Hepatocyte (in vitro differentiated cells): ENCODE measurements around the gene STK32B. TPM values are rescaled to one million over a fixed set of nuclear protein-coding genes. Genes with fewer than 3 reads are reported as not detected.

Source experiments
- DNase-seq: peaks from one replicate; pipeline ENCODE4 v3.0.0-alpha.2; 2016; ENCODE audit warnings: low spot score
- H2AFZ ChIP-seq: fragments of 200-600 bp; sonication (generic); 2 replicates; pipeline ENCODE4 v1.6.0; 2016; ENCODE audit warnings: antibody characterized with exemption, mild to moderate bottlenecking
- H3K27ac ChIP-seq: fragments of 200-600 bp; sonication (generic); 2 replicates; pipeline ENCODE4 v1.5.1; 2016; ENCODE audit warnings: mild to moderate bottlenecking
- H3K27me3 ChIP-seq: fragments of 200-600 bp; sonication (generic); 2 replicates; pipeline ENCODE4 v1.6.1; 2016
- H3K36me3 ChIP-seq: fragments of 200-600 bp; sonication (generic); replicated peaks from 2 replicates; pipeline ENCODE4 v1.5.1; 2016; ENCODE audit warnings: low read depth; ENCODE audit not compliant: insufficient read depth
- H3K4me1 ChIP-seq: fragments of 200-600 bp; sonication (generic); 2 replicates; pipeline ENCODE4 v1.5.1; 2016; ENCODE audit warnings: mild to moderate bottlenecking, moderate library complexity; ENCODE audit not compliant: insufficient read depth
- H3K4me2 ChIP-seq: fragments of 200-600 bp; sonication (generic); 2 replicates; pipeline ENCODE4 v1.6.0; 2016
- H3K4me3 ChIP-seq: fragments of 200-600 bp; sonication (generic); 2 replicates; pipeline ENCODE4 v1.5.1; 2016; ENCODE audit warnings: mild to moderate bottlenecking
- H3K79me2 ChIP-seq: fragments of 200-600 bp; sonication (generic); 2 replicates; pipeline ENCODE4 v1.6.0; 2017; ENCODE audit warnings: mild to moderate bottlenecking
- H3K9me2 ChIP-seq: fragments of 200-600 bp; sonication (generic); replicated peaks from 2 replicates; pipeline ENCODE4 v1.6.0; 2017; ENCODE audit warnings: mild to moderate bottlenecking; ENCODE audit not compliant: insufficient read depth
- H3K9me3 ChIP-seq: fragments of 200-600 bp; sonication (generic); 2 replicates; pipeline ENCODE4 v1.5.1; 2016; ENCODE audit warnings: low read depth, mild to moderate bottlenecking
- H4K20me1 ChIP-seq: fragments of 200-600 bp; sonication (generic); 2 replicates; pipeline ENCODE4 v1.6.0; 2016; ENCODE audit warnings: mild to moderate bottlenecking; ENCODE audit not compliant: insufficient read depth, poor library complexity, severe bottlenecking
- EZH2 ChIP-seq: fragments of 200-600 bp; sonication (generic); IDR thresholded peaks from 2 replicates; pipeline ENCODE4 v1.6.1; 2016; ENCODE audit warnings: antibody characterized with exemption, mild to moderate bottlenecking, borderline replicate concordance
- EZH2phosphoT487 ChIP-seq: fragments of 200-600 bp; sonication (generic); IDR thresholded peaks from one replicate; pipeline ENCODE4 v1.6.1; 2018; ENCODE audit warnings: antibody characterized with exemption, mild to moderate bottlenecking, low read depth, moderate library complexity; ENCODE audit not compliant: unreplicated experiment, severe bottlenecking
- WGBS: methylation state at CpG from one replicate; pipeline ENCODE4 v1.1.6; 2016; ENCODE audit warnings: low lambda C conversion rate; ENCODE audit errors: missing lambda C conversion rate; 5-methylcytosine and 5-hydroxymethylcytosine counted together
- polyA plus RNA-seq: library from polyadenylated mRNA; unstranded; fragments of >200 nt; fragmentation: Nextera tagmentation; extraction: Ambion mirVana; gene quantifications from 2 replicates; pipeline ENCODE4 v1.2.1, GENCODE V29; 2016
- total RNA-seq: library from RNA; depleted of rRNA; stranded (reverse); fragments of >200 nt; gene quantifications from 2 replicates; pipeline ENCODE4 v1.2.3, GENCODE V29; 2014
- TF ChIP-seq, protein P1 (sequence below): fragments of 200-600 bp; sonication (generic); IDR thresholded peaks from 2 replicates; pipeline ENCODE4 v1.5.1; 2016; ENCODE audit warnings: antibody characterized with exemption, mild to moderate bottlenecking; ENCODE audit not compliant: poor library complexity

The STK32B gene
- total and polyA plus RNA-seq, 2 experiments from 2014 or later = 0.51 to 1.6 TPM

DNA sequence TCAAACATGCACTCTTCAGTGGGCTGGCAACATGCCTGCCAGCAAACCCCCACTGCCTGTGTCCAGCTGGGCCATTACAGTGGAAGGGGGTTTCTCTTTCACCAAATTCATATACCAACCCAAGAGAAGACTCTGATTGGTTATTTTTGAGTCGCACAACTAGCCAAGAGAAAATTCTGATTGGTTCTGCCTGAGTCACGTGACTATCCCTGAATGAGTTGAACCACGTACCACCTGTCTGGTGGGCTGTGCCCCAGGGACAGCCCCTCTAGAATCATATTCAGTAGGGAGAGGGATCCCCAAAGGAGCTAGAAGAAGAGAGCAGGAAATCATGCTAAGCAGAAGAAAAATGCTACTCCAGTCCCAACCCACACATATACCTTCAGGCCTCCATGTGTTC lies 313.1 kb downstream of the STK32B start:
- Histone ChIP-seq H2AFZ (no peak overlapping the region), H3K36me3 (no peaks in the 10 kb centered on the region), H3K27ac (no peak overlapping the region), H3K4me2 (no peak overlapping the region), H3K9me2 (no peaks in the 10 kb centered on the region), H3K27me3 (no peaks in the 10 kb centered on the region), H3K4me1 (no peaks in the 10 kb centered on the region), H4K20me1 (no peaks in the 10 kb centered on the region), H3K79me2 (no peaks in the 10 kb centered on the region), H3K4me3 (no peak overlapping the region), H3K9me3 (no peaks in the 10 kb centered on the region)
- TF ChIP-seq, protein P1, sequence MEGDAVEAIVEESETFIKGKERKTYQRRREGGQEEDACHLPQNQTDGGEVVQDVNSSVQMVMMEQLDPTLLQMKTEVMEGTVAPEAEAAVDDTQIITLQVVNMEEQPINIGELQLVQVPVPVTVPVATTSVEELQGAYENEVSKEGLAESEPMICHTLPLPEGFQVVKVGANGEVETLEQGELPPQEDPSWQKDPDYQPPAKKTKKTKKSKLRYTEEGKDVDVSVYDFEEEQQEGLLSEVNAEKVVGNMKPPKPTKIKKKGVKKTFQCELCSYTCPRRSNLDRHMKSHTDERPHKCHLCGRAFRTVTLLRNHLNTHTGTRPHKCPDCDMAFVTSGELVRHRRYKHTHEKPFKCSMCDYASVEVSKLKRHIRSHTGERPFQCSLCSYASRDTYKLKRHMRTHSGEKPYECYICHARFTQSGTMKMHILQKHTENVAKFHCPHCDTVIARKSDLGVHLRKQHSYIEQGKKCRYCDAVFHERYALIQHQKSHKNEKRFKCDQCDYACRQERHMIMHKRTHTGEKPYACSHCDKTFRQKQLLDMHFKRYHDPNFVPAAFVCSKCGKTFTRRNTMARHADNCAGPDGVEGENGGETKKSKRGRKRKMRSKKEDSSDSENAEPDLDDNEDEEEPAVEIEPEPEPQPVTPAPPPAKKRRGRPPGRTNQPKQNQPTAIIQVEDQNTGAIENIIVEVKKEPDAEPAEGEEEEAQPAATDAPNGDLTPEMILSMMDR = no peak
- TF ChIP-seq EZH2 (no peak), EZH2phosphoT487 (no peak)
- 85% methylated on average over 3 of the region's 3 CpGs for WGBS
- no peak for DNase-seq

DNA sequence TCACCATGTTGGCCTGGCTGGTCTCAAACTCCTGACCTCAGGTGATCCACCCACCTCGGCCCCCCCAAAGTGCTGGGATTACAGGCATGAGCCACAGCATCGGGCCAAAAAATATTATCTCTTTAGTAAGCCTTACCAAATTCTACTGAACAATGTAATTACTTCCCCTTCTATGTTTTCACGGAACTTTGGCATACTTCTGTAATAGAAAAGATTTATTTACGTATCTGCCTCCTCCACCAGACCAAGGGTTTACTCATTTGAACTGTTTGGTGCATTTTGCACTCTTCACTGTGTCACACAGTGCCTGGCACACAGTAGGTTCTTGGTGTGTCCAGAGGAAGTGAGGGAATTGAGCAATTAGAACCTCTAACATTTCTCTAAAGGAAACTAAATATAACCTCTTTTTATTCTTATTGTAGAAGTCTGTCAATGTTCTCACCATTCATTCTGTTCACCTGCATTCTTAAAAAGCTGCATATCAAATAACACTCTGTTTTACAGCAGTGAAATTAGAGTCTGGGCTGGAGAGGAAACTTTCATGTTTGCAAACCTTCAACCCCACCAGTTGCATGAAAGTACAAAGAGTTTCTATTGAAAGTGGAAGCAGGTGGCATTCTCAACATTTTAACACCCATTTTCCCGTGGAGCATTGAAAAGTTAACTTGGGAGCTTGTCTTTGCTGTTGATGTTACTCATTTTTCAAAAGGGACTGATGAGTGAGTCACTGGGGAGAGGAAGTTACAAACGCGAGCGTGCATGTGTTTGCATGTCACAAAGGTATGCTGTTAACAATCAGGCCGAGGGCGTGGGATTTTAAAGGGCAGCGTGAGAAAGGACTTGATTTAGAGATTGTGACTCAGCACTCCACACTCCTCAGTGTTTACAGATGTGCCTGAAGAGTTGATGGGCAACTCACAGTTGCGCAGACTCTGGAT lies 314.1 kb downstream of the STK32B start:
- TF ChIP-seq EZH2 = no peak
- TF ChIP-seq EZH2phosphoT487 = no peak
- TF ChIP-seq, protein P1 = no peak
- Histone ChIP-seq H2AFZ (no peak overlapping the region), H3K9me3 (no peaks in the 10 kb centered on the region), H3K4me1 (no peaks in the 10 kb centered on the region), H3K36me3 (no peaks in the 10 kb centered on the region), H3K27me3 (no peaks in the 10 kb centered on the region), H3K9me2 (no peaks in the 10 kb centered on the region), H4K20me1 (no peaks in the 10 kb centered on the region), H3K4me2 (no peak overlapping the region), H3K4me3 (no peak overlapping the region), H3K79me2 (no peaks in the 10 kb centered on the region), H3K27ac (peak overlapping the region; percentile 45)
- WGBS = 49% methylated on average over 12 of the region's 12 CpGs
- DNase-seq = peak; percentile 75

DNA sequence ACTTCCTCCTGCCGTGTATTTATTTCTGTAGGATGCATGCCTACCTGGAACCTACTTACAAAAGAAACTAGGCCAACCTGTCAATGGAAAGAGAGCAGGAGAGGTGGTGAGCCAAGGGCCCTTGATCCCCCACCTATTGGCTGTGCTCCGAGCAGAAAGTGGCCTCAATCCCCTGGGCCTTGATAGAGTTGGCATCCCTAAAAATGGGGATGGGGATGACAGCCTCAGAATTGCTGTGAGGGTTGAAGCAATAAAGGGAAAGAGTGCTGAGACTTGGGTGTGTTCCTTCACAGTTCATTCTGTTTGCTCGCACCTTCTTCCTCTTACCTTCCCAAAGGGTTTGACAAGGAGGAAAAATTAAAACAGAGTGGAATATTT lies 314.7 kb downstream of the STK32B start:
- Histone ChIP-seq H3K4me2 (no peak overlapping the region), H3K27ac (peak overlapping the region; percentile 56)
- TF ChIP-seq EZH2 (no peak), EZH2phosphoT487 (no peak)
- TF ChIP-seq, protein P1 = no peak

More for the DNA sequence above, 314.7 kb downstream of the STK32B start:
- Histone ChIP-seq H3K79me2 (no peaks in the 10 kb centered on the region), H2AFZ (no peak overlapping the region), H3K4me1 (no peaks in the 10 kb centered on the region), H3K9me2 (no peaks in the 10 kb centered on the region), H3K4me3 (no peak overlapping the region), H4K20me1 (no peaks in the 10 kb centered on the region), H3K9me3 (no peaks in the 10 kb centered on the region), H3K36me3 (no peaks in the 10 kb centered on the region), H3K27me3 (no peaks in the 10 kb centered on the region)
- 80% methylated on average over 3 of the region's 3 CpGs for WGBS
- no peak for DNase-seq
